ENCODE results near the gene WDR27. TPM values are rescaled to one million over a fixed set of nuclear protein-coding genes. Genes with fewer than 3 reads are reported as not detected.

WDR27 gene
- total and polyA plus RNA-seq, 12 donors: 6.0 to 66.7 (median 27.7) TPM

DNA sequence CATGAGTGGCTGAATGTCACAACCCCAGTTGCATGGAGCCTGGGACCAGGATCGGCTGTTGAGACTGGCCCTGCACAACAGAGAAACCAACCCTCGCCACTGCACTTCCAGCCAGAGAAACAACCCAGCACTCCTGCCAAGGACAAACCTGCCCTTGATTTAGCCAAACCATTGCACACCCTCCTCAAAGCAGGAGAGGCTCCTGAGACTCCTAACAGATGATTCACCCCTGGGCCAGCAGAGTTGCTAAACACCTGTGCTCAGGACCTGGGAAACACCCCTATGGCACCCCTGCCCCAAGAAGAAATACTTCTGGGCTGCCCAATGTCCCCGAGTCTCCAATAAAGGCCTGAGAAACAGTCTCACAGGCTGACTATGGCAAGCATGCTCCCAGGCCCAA is 17.8 kb downstream of the WDR27 start:
- WGBS, 4 donors: 50 to 97% (median 95%) methylated on average over 1 to 3 of the region's 3 CpGs

DNA sequence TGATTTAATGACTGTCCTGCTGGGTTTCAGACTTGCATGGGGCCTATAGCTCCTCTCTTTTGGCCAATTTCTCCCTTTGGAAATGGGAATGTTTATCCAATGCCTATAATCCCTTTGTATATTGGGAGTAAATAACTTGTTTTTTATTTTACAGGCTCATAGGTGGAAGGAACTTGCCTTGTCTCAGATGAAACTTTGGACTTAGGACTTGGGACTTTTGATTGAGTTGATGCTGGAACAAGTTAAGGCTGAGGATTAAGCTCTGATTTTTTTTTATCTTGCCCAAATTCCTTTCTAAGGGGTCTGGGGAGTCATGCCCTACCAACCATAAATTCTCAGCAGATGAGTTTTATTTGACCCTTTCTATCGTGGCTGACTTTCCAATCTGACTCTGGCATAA is 23.5 kb downstream of the WDR27 start:
- 60 to 82% (median 74%) methylated on average over 1 of the region's 1 CpG for WGBS, 4 donors
- intact Hi-C loops (cut with DNase I): no loop called here
- no peak for DNase-seq
- TF ChIP-seq, protein P1, sequence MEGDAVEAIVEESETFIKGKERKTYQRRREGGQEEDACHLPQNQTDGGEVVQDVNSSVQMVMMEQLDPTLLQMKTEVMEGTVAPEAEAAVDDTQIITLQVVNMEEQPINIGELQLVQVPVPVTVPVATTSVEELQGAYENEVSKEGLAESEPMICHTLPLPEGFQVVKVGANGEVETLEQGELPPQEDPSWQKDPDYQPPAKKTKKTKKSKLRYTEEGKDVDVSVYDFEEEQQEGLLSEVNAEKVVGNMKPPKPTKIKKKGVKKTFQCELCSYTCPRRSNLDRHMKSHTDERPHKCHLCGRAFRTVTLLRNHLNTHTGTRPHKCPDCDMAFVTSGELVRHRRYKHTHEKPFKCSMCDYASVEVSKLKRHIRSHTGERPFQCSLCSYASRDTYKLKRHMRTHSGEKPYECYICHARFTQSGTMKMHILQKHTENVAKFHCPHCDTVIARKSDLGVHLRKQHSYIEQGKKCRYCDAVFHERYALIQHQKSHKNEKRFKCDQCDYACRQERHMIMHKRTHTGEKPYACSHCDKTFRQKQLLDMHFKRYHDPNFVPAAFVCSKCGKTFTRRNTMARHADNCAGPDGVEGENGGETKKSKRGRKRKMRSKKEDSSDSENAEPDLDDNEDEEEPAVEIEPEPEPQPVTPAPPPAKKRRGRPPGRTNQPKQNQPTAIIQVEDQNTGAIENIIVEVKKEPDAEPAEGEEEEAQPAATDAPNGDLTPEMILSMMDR (IDR thresholded peaks at IDR 0.05): no peak
- TF ChIP-seq POLR2A (IDR thresholded peaks at IDR 0.05): no peak
- H3K4me1 ChIP-seq (replicated peaks in 1 of 2): no peaks in the 10 kb centered on the region
- no peaks in the 10 kb centered on the region for H3K9me3 ChIP-seq (replicated peaks in 1 of 3)
- no peaks in the 10 kb centered on the region for H3K27me3 ChIP-seq
- H3K4me3 ChIP-seq: no peak overlapping the region
- no peak overlapping the region for H3K27ac ChIP-seq
- no peaks in the 10 kb centered on the region for H3K36me3 ChIP-seq (replicated peaks in 1 of 2)

More for the DNA sequence above, 17.8 kb downstream of the WDR27 start:
- H3K36me3 ChIP-seq (replicated peaks in 1 of 2): no peaks in the 10 kb centered on the region
- no peak for TF ChIP-seq POLR2A (IDR thresholded peaks at IDR 0.05)
- TF ChIP-seq, protein P1 (IDR thresholded peaks at IDR 0.05): no peak
- intact Hi-C loops (cut with DNase I): no loop called here
- no peak overlapping the region for H3K4me3 ChIP-seq
- H3K27ac ChIP-seq: no peak overlapping the region
- DNase-seq: no peak
- no peaks in the 10 kb centered on the region for H3K27me3 ChIP-seq
- H3K9me3 ChIP-seq (replicated peaks in 1 of 3): peaks cover 0 to 17% (median 11%) of the 10 kb centered on the region in 3 donors
- H3K4me1 ChIP-seq (replicated peaks in 1 of 2): no peaks in the 10 kb centered on the region

DNA sequence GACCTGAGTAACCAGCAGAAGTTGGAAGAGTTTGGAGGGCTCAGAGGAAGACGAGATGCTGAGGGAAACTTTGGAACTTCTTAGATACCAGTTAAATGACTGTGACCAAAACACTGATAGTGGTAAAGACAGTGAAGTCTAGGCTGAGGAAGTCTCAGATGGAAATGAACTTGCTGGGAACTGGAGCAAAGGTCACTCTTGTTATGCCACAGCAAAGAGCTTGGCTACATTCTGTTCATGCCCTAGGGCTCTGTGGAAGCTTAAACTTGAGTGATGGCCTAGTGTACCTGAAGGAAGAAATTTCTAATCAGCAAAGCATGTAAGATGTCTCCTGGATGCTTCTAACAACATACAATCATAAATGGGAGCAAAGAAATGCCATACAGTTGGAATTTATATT is 24.7 kb downstream of the WDR27 start:
- Histone ChIP-seq H3K4me3 (no peak overlapping the region), H3K9me3 (replicated peaks in 1 of 3) (no peaks in the 10 kb centered on the region), H3K4me1 (replicated peaks in 1 of 2) (no peaks in the 10 kb centered on the region), H3K36me3 (replicated peaks in 1 of 2) (peaks cover 0 to 2% of the 10 kb centered on the region in 2 donors), H3K27ac (no peak overlapping the region), H3K27me3 (no peaks in the 10 kb centered on the region)
- intact Hi-C loops (cut with DNase I): no loop called here
- DNase-seq: no peak
- 89 to 97% (median 96%) methylated on average over 1 of the region's 1 CpG for WGBS, 4 donors
- no peak for TF ChIP-seq POLR2A (IDR thresholded peaks at IDR 0.05)
- TF ChIP-seq, protein P1 (IDR thresholded peaks at IDR 0.05): no peak

DNA sequence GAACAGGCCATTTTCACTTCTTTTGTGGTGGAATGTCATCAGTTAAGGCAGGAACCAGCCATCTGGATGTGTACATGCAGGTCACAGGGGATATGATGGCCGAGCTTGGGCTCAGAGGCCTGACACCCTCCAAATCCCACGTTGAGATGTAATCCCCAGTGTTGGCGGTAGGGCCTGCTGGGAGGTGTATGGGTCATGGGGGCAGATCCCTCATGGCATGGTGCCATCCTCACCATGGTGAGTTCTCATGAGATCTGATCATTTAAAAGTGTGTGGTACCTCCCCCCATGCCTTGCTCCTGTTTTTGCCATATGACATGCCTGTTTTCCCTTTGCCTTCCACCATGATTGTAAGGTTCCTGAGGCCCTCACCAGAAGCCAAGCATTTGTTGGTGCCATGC is 26.8 kb downstream of the WDR27 start:
- no peak overlapping the region for H3K27ac ChIP-seq
- intact Hi-C loops (cut with DNase I): no loop called here
- no peak for TF ChIP-seq POLR2A (IDR thresholded peaks at IDR 0.05)
- TF ChIP-seq, protein P1 (IDR thresholded peaks at IDR 0.05): no peak
- peaks cover 0 to 9% of the 10 kb centered on the region in 2 donors for H3K36me3 ChIP-seq (replicated peaks in 1 of 2)
- H3K27me3 ChIP-seq: no peaks in the 10 kb centered on the region
- WGBS, 4 donors: 94 to 100% (median 97%) methylated on average over 1 to 3 of the region's 3 CpGs
- no peaks in the 10 kb centered on the region for H3K9me3 ChIP-seq (replicated peaks in 1 of 3)
- no peaks in the 10 kb centered on the region for H3K4me1 ChIP-seq (replicated peaks in 1 of 2)
- DNase-seq: no peak
- no peak overlapping the region for H3K4me3 ChIP-seq
